GM12865 (cell line): ENCODE results near the gene LRRC28.

ENCODE experiments used
- DNase-seq: peaks from one replicate; pipeline ENCODE4 v3.0.0; 2010; ENCODE audit warnings: low read depth
- H3K4me3 ChIP-seq: 2 replicates; pipeline ENCODE4 v1.5.1; 2011; ENCODE audit warnings: mild to moderate bottlenecking, low read depth, low read length, control low read depth
- TF ChIP-seq, protein P1 (sequence below): IDR thresholded peaks from 2 replicates; pipeline ENCODE4 v1.5.1; 2011; ENCODE audit warnings: low read length, control low read depth, low read depth, inconsistent platforms; ENCODE audit not compliant: insufficient read depth; ENCODE audit errors: missing control alignments

Gene LRRC28

GRCh38 chr15:99416191-99417188, 165.2 kb downstream of the LRRC28 start:
- TF ChIP-seq, protein P1, sequence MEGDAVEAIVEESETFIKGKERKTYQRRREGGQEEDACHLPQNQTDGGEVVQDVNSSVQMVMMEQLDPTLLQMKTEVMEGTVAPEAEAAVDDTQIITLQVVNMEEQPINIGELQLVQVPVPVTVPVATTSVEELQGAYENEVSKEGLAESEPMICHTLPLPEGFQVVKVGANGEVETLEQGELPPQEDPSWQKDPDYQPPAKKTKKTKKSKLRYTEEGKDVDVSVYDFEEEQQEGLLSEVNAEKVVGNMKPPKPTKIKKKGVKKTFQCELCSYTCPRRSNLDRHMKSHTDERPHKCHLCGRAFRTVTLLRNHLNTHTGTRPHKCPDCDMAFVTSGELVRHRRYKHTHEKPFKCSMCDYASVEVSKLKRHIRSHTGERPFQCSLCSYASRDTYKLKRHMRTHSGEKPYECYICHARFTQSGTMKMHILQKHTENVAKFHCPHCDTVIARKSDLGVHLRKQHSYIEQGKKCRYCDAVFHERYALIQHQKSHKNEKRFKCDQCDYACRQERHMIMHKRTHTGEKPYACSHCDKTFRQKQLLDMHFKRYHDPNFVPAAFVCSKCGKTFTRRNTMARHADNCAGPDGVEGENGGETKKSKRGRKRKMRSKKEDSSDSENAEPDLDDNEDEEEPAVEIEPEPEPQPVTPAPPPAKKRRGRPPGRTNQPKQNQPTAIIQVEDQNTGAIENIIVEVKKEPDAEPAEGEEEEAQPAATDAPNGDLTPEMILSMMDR = no peak
- no peak for DNase-seq
- no peak overlapping the region for H3K4me3 ChIP-seq

DNA sequence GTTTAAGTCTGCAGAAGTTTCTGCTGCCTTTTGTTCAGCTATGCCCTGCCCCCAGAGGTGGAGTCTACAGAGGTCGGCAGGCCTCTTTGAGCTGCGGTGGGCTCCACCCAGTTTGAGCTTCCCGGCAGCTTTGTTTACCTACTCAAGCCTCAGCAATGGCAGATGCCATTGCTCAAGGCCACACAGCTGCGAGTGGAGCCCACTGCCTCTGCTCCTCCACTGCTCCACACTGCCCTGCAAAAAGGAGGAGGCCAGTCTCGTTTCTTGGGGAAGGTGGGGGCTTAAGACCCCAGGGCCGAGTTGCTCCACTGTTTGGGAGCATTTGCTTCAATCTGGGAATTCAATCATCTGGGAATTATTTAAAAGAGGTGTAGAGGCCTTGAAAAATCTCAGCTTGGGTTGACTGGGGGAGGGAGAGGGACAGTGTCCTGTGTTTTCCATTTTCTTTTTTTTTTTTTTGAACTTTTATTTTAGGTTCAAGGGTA, 169.9 kb downstream of the LRRC28 start:
- TF ChIP-seq, protein P1 = no peak
- no peak overlapping the region for H3K4me3 ChIP-seq
- no peak for DNase-seq

DNA sequence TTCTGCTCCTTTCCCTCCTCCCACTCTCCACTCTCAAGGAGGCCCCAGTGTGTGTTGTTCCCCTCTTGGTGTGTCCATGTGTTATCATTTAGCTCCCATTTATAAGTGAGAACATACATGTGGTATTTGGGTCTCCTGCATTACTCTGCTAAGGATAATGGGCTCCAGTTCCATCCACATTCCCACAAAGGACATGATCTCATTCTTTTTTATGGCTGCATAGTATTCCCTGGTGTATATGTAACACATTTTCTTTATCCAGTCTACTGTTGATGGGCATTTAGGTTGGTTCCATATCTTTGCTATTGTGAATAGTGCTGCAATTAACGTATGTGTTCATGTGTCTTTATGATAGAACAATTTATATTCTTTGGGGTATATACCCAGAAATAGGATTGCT, 170.5 kb downstream of the LRRC28 start:
- TF ChIP-seq, protein P1 = no peak
- no peak overlapping the region for H3K4me3 ChIP-seq
- no peak for DNase-seq

DNA sequence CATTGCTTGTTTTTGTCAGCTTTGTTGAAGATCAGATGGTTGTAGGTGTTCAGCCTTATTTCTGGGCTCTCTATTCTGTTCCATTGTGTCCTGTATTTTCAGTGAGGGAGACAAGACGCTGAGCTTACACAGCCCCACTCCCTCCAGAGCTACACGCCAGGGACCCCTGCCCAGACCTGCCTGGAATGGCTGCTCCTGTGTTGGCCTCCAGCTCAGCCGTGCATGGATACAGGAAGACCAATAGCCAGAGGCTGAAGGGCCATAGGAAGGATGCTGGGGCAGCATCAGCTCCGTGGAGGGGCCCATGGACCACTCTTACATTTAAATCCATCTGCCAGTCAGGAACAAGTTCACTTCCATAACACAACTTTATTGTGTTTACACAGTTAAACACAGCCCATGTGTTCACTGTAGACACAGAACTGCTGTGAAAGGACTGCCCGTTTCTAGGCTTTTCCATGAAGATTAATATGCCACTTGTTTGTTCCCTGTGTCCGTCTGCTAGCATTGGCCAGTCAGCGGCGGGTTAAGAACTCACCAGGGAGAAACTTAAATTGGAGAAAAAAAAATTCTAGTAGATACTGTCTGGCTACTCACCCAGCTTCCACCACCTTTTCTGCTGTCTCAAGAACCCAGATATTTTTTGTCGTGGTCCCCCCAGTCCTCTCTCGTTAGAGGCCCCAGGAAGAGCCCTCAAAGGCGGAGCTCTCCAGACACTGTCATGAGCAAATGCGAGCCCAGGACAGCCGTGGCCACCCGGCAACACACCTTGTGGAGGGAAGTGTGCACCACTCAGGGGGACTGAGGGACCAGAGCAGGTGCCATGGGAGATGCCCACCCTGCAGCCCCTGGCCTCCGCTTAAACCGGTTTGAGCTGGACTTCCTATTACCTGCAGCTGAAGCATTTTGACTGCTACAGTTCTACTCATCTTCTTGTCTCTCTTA, 172.2 kb downstream of the LRRC28 start:
- no peak overlapping the region for H3K4me3 ChIP-seq
- TF ChIP-seq, protein P1 = no peak
- no peak for DNase-seq

DNA sequence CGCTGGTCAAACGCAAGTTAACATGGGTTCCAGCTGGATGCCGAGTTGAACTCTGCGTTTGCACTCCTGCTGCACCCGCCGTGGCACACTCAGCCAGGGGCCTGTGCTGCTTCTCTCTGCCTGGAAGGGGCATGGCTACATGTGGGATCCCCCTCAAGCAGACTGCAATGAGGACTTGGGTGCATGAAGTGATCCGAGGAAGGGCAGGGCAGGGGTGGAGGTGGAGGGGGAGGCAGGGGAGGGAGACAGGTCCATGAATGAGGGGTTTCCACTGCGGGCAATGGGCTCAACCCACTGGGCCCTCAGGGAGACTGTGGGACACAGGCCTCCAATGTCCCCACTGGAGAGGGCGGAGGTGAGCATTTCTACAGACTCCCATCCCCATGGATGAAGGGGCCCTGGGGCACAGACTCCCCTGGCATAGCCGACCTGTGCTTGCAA, 172.9 kb downstream of the LRRC28 start:
- TF ChIP-seq, protein P1 = no peak
- no peak for DNase-seq
- H3K4me3 ChIP-seq = no peak overlapping the region

DNA sequence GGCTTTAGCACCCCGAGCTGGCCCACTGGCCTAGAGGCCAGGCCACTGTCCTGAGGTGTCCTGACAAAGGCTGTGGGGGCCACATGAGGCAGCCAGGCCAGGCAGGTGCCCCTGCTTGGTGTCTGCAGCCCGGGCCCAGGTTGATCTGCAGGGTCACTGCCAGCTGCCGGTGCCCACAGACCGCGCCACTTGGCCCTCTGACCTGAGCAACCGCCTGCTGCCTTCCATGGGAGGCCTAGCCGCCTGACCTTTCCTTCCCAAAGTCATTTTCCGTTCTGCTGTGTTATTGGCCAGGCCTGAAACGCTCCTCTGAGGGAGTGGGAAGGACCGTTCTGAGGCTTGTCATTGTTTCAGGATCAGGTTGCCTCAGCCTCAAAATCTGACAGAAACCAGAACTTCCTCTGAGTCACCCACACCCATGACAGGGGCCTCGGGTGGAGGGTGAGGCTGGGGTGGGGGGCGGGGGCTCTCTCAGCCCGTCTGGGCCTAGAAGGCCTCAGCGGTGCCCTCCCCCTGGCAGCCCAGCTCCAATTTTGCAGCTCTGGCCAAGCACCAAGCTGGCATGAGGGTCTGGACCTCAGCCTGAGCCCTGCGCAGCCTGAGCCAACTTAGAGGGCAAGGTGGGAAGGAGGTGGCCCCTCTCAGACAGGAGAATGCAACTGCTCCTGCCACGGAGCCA, 173.8 kb downstream of the LRRC28 start:
- H3K4me3 ChIP-seq = no peak overlapping the region
- TF ChIP-seq, protein P1 = no peak
- DNase-seq = peak; percentile 61
